Neural cell (in vitro differentiated cells): Measurements from ENCODE around the gene GPR143. TPM values are rescaled to one million over a fixed set of nuclear protein-coding genes. Genes with fewer than 3 reads are reported as not detected.

Source experiments
- H2AFZ ChIP-seq: fragments of 200-600, 300-800 bp; sonication (generic), shearing (Covaris generic); 2 replicates; pipeline ENCODE4 v1.6.0; 2014; ENCODE audit warnings: low read depth, mild to moderate bottlenecking, antibody characterized with exemption, low read length, moderate library complexity
- H3F3A ChIP-seq: fragments of 200-600 bp; shearing (Covaris generic); 2 replicates; pipeline ENCODE4 v1.6.1; 2016; ENCODE audit warnings: mild to moderate bottlenecking, moderate library complexity, mixed read lengths, antibody characterized with exemption, low read length; ENCODE audit not compliant: insufficient read depth, poor library complexity, severe bottlenecking
- H3K27ac ChIP-seq: fragments of 200-600, 300-800 bp; sonication (generic), shearing (Covaris generic); 2 replicates; pipeline ENCODE4 v1.5.1; 2014; ENCODE audit warnings: mild to moderate bottlenecking, low read length, moderate library complexity
- H3K27me3 ChIP-seq: fragments of 300-800, 200-600 bp; sonication (generic), shearing (Covaris generic); 2 replicates; pipeline ENCODE4 v1.6.0; 2014; ENCODE audit warnings: mild to moderate bottlenecking, low read depth, low read length, moderate library complexity; ENCODE audit not compliant: insufficient read depth
- H3K36me3 ChIP-seq: fragments of 300-800, 200-600 bp; sonication (generic), shearing (Covaris generic); 2 replicates; pipeline ENCODE4 v1.5.1; 2014; ENCODE audit warnings: mild to moderate bottlenecking, antibody characterized with exemption, low read length, moderate library complexity; ENCODE audit not compliant: insufficient read depth
- H3K4me2 ChIP-seq: fragments of 300-800, 200-600 bp; sonication (generic), shearing (Covaris generic); 2 replicates; pipeline ENCODE4 v1.6.0; 2014; ENCODE audit warnings: mild to moderate bottlenecking, low read length
- H3K4me3 ChIP-seq: fragments of 300-800, 200-600 bp; sonication (generic), shearing (Covaris generic); 2 replicates; pipeline ENCODE4 v1.5.1; 2014; ENCODE audit warnings: mild to moderate bottlenecking, low read length, moderate library complexity
- H3K79me2 ChIP-seq: fragments of 200-600 bp; shearing (Covaris generic); replicated peaks from 2 replicates; pipeline ENCODE4 v1.6.0; 2014; ENCODE audit warnings: mild to moderate bottlenecking, low read length, moderate library complexity; ENCODE audit not compliant: insufficient read depth
- H3K9ac ChIP-seq: fragments of 300-800, 200-600 bp; sonication (generic), shearing (Covaris generic); 2 replicates; pipeline ENCODE4 v1.6.1; 2016; ENCODE audit warnings: mild to moderate bottlenecking, low read length, mixed read lengths
- H3K9me2 ChIP-seq: fragments of 200-600 bp; shearing (Covaris generic); 2 replicates; pipeline ENCODE4 v1.6.1; 2016; ENCODE audit warnings: mild to moderate bottlenecking, low read length, mixed read lengths; ENCODE audit not compliant: insufficient read depth
- H3K9me3 ChIP-seq: fragments of 200-600, 300-800 bp; sonication (generic), shearing (Covaris generic); 2 replicates; pipeline ENCODE4 v1.6.1; 2016; ENCODE audit warnings: mild to moderate bottlenecking, mixed run types, low read length, moderate library complexity, mixed read lengths
- H4K20me1 ChIP-seq: fragments of 200-600 bp; shearing (Covaris generic); 2 replicates; pipeline ENCODE4 v1.6.1; 2016; ENCODE audit warnings: mild to moderate bottlenecking, mixed run types; ENCODE audit not compliant: insufficient read depth
- CTCF ChIP-seq: fragments of 450-650 bp; IDR thresholded peaks from 2 replicates; pipeline ENCODE4 v1.5.1; 2014; ENCODE audit warnings: antibody characterized with exemption, mild to moderate bottlenecking, moderate library complexity; ENCODE audit not compliant: poor library complexity, severe bottlenecking
- EP300 ChIP-seq: fragments of 450-650 bp; conservative IDR thresholded peaks from 2 replicates; pipeline ENCODE4 v1.6.1; 2014; ENCODE audit warnings: antibody characterized with exemption, mild to moderate bottlenecking, moderate library complexity; ENCODE audit not compliant: poor library complexity, severe bottlenecking
- EZH2 ChIP-seq: fragments of 200-600, 300-800 bp; shearing (Covaris generic), sonication (generic); IDR thresholded peaks from 2 replicates; pipeline ENCODE4 v1.6.1; 2014; ENCODE audit warnings: antibody characterized with exemption, low read length, borderline replicate concordance, mild to moderate bottlenecking; ENCODE audit not compliant: insufficient read depth, poor library complexity, severe bottlenecking
- MXI1 ChIP-seq: fragments of 450-650 bp; conservative IDR thresholded peaks from 2 replicates; pipeline ENCODE4 v1.6.1; 2014; ENCODE audit warnings: antibody characterized with exemption, mild to moderate bottlenecking; ENCODE audit not compliant: poor library complexity, severe bottlenecking
- POLR2AphosphoS5 ChIP-seq: IDR thresholded peaks from 2 replicates; pipeline ENCODE4 v1.6.1; 2012
- RAD21 ChIP-seq: fragments of 450-650 bp; conservative IDR thresholded peaks from 2 replicates; pipeline ENCODE4 v1.6.1; 2014; ENCODE audit warnings: antibody characterized with exemption, mild to moderate bottlenecking, moderate library complexity
- SMC3 ChIP-seq: fragments of 450-650 bp; conservative IDR thresholded peaks from 2 replicates; pipeline ENCODE4 v1.6.1; 2014; ENCODE audit warnings: antibody characterized with exemption, mild to moderate bottlenecking, moderate library complexity; ENCODE audit not compliant: poor library complexity
- TAF1 ChIP-seq: IDR thresholded peaks from 2 replicates; pipeline ENCODE4 v1.6.1; 2012; ENCODE audit warnings: low read depth
- polyA plus RNA-seq: library from polyadenylated mRNA; depleted of rRNA; stranded (reverse); fragments of >200 nt; gene quantifications from 2 replicates; pipeline ENCODE4 v1.2.3, GENCODE V29; 2014
- TF ChIP-seq, protein P1 (sequence below): IDR thresholded peaks from 2 replicates; pipeline ENCODE4 v1.6.1; 2012; ENCODE audit warnings: borderline replicate concordance

Gene GPR143
- polyA plus RNA-seq, 1 donor from 2014 or later: 5.5 TPM

GRCh38 chrX:9730078-9730477 lies 35.6 kb downstream of the GPR143 start:
- Histone ChIP-seq H3K4me2 (no peak overlapping the region), H3K36me3 (no peaks in the 10 kb centered on the region), H3K27ac (no peak overlapping the region), H4K20me1 (no peaks in the 10 kb centered on the region), H3K9ac (no peak overlapping the region), H3K79me2 (no peaks in the 10 kb centered on the region), H3K9me2 (no peaks in the 10 kb centered on the region), H3K4me3 (no peak overlapping the region), H3K27me3 (no peaks in the 10 kb centered on the region), H2AFZ (no peak overlapping the region), H3F3A (no peaks in the 10 kb centered on the region), H3K9me3 (no peaks in the 10 kb centered on the region)
- TF ChIP-seq RAD21: no peak

DNA sequence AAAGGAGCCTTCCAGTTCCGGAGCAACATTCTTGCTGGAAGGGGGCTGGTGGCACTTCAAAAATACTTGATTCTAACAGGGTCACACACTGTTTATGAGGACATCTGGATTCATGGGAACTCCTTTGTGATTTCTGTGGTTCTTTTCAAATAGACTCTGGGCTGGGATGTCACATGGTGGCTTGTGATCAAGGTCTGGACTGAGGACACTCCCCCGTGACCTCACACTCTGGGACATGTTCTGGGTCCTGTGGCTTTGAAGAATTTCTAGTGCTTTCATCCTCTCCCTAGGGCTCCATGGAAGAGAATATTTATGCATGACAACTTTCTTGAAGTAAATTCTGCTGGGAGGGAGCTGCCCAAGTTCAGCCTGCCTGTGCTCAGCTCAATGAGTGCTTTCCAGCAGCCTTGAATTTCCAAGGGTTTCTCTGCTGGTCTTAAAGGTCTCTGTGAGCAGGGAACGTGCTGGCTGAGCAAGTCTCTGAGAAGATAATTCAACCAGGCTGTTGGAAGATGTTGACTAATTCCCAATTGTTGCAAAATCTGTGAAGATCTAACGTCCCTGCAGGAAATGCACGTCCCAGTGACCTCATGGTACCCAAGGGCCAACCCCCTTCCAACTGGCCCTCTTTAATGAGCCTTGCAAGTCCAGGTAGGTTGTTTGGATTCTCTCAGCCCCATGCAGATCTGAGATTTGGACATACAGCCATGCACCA lies 36.3 kb downstream of the GPR143 start:
- no peaks in the 10 kb centered on the region for H3K36me3 ChIP-seq
- H3K4me2 ChIP-seq: no peak overlapping the region
- H3K27ac ChIP-seq: no peak overlapping the region
- no peaks in the 10 kb centered on the region for H3K9me3 ChIP-seq
- H3K27me3 ChIP-seq: no peaks in the 10 kb centered on the region
- no peaks in the 10 kb centered on the region for H3F3A ChIP-seq
- no peaks in the 10 kb centered on the region for H3K9me2 ChIP-seq
- no peak overlapping the region for H3K4me3 ChIP-seq
- TF ChIP-seq, protein P1, sequence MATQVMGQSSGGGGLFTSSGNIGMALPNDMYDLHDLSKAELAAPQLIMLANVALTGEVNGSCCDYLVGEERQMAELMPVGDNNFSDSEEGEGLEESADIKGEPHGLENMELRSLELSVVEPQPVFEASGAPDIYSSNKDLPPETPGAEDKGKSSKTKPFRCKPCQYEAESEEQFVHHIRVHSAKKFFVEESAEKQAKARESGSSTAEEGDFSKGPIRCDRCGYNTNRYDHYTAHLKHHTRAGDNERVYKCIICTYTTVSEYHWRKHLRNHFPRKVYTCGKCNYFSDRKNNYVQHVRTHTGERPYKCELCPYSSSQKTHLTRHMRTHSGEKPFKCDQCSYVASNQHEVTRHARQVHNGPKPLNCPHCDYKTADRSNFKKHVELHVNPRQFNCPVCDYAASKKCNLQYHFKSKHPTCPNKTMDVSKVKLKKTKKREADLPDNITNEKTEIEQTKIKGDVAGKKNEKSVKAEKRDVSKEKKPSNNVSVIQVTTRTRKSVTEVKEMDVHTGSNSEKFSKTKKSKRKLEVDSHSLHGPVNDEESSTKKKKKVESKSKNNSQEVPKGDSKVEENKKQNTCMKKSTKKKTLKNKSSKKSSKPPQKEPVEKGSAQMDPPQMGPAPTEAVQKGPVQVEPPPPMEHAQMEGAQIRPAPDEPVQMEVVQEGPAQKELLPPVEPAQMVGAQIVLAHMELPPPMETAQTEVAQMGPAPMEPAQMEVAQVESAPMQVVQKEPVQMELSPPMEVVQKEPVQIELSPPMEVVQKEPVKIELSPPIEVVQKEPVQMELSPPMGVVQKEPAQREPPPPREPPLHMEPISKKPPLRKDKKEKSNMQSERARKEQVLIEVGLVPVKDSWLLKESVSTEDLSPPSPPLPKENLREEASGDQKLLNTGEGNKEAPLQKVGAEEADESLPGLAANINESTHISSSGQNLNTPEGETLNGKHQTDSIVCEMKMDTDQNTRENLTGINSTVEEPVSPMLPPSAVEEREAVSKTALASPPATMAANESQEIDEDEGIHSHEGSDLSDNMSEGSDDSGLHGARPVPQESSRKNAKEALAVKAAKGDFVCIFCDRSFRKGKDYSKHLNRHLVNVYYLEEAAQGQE: no peak
- no peak for TF ChIP-seq RAD21
- TF ChIP-seq EZH2: no peak
- no peak for TF ChIP-seq MXI1
- no peak for TF ChIP-seq POLR2AphosphoS5
- no peaks in the 10 kb centered on the region for H4K20me1 ChIP-seq
- H3K79me2 ChIP-seq: no peaks in the 10 kb centered on the region
- no peak overlapping the region for H2AFZ ChIP-seq
- no peak overlapping the region for H3K9ac ChIP-seq

- H2AFZ ChIP-seq: no peak overlapping the region
- no peaks in the 10 kb centered on the region for H3K9me3 ChIP-seq
- no peaks in the 10 kb centered on the region for H3K27me3 ChIP-seq
- TF ChIP-seq EP300: no peak
- TF ChIP-seq MXI1: no peak
- no peak for TF ChIP-seq CTCF
- TF ChIP-seq TAF1: no peak
- TF ChIP-seq RAD21: no peak
- TF ChIP-seq, protein P1: no peak
- TF ChIP-seq POLR2AphosphoS5: no peak
- no peak for TF ChIP-seq EZH2
- TF ChIP-seq SMC3: no peak
- no peak overlapping the region for H3K4me2 ChIP-seq
- H3K79me2 ChIP-seq: no peaks in the 10 kb centered on the region
- H3F3A ChIP-seq: no peaks in the 10 kb centered on the region
- no peaks in the 10 kb centered on the region for H3K9me2 ChIP-seq
- H4K20me1 ChIP-seq: no peaks in the 10 kb centered on the region
- no peak overlapping the region for H3K4me3 ChIP-seq
- H3K27ac ChIP-seq: no peak overlapping the region
- H3K36me3 ChIP-seq: no peaks in the 10 kb centered on the region
- H3K9ac ChIP-seq: no peak overlapping the region
Observed at GRCh38 chrX:9728261-9728660, 37.4 kb downstream of the GPR143 start.
